GM23338 (cell line): Measurements from ENCODE around the gene GALNT9. TPM values are rescaled to one million over a fixed set of nuclear protein-coding genes. Genes with fewer than 3 reads are reported as not detected.

ENCODE experiments used
- ATAC-seq: fragments of 200-7000 bp; cut with Tn5 transposase; 3 replicates; pipeline ENCODE4 v1.9.1; 2020
- DNase-seq: peaks from one replicate; pipeline ENCODE4 v3.0.0-alpha.2; 2015; ENCODE audit warnings: low spot score
- H2AFZ ChIP-seq: fragments of 200-600 bp; sonication (generic); 2 replicates; pipeline ENCODE4 v1.8.0; 2016; ENCODE audit warnings: antibody characterized with exemption, mild to moderate bottlenecking, moderate library complexity
- H3F3A ChIP-seq: fragments of 200-600 bp; sonication (generic); replicated peaks from 2 replicates; pipeline ENCODE4 v1.8.0; 2017; ENCODE audit warnings: antibody characterized with exemption, mixed run types, low read depth
- H3K27ac ChIP-seq: fragments of 200-600 bp; sonication (generic); 2 replicates; pipeline ENCODE4 v1.6.1; 2016; ENCODE audit warnings: low read depth
- H3K27me3 ChIP-seq: fragments of 200-600 bp; sonication (generic); 2 replicates; pipeline ENCODE4 v1.8.0; 2016; ENCODE audit warnings: mild to moderate bottlenecking, mixed run types, moderate library complexity; ENCODE audit not compliant: insufficient read depth
- H3K36me3 ChIP-seq: fragments of 200-600 bp; sonication (generic); 2 replicates; pipeline ENCODE4 v1.8.0; 2016; ENCODE audit warnings: mild to moderate bottlenecking; ENCODE audit not compliant: insufficient read depth
- H3K4me1 ChIP-seq: fragments of 200-600 bp; sonication (generic); 2 replicates; pipeline ENCODE4 v1.8.0; 2016; ENCODE audit warnings: mild to moderate bottlenecking, moderate library complexity; ENCODE audit not compliant: insufficient read depth
- H3K4me2 ChIP-seq: fragments of 200-600 bp; sonication (generic); 2 replicates; pipeline ENCODE4 v1.7.1; 2017; ENCODE audit warnings: mixed run types
- H3K4me3 ChIP-seq: fragments of 200-600 bp; sonication (generic); 2 replicates; pipeline ENCODE4 v1.6.1; 2016; ENCODE audit warnings: mixed run types
- H3K79me2 ChIP-seq: fragments of 200-600 bp; sonication (generic); replicated peaks from 2 replicates; pipeline ENCODE4 v1.8.0; 2017; ENCODE audit warnings: mild to moderate bottlenecking; ENCODE audit not compliant: insufficient read depth
- H3K9me2 ChIP-seq: fragments of 200-600 bp; sonication (generic); 2 replicates; pipeline ENCODE4 v1.8.0; 2017; ENCODE audit not compliant: insufficient read depth
- H4K20me1 ChIP-seq: fragments of 200-600 bp; sonication (generic); replicated peaks from 2 replicates; pipeline ENCODE4 v1.8.0; 2017; ENCODE audit warnings: mild to moderate bottlenecking; ENCODE audit not compliant: insufficient read depth
- H3K27ac Mint-ChIP-seq: 2 replicates; pipeline ENCODE4 v1.8.0; 2020; ENCODE audit warnings: inconsistent platforms, mild to moderate bottlenecking, moderate library complexity, mixed read lengths
- H3K27me3 Mint-ChIP-seq: 3 replicates; pipeline ENCODE4 v1.8.0; 2022; ENCODE audit warnings: low read depth, mild to moderate bottlenecking, moderate library complexity, mixed read lengths, inconsistent platforms; ENCODE audit not compliant: insufficient read depth, poor library complexity
- H3K36me3 Mint-ChIP-seq: 3 replicates; pipeline ENCODE4 v1.8.0; 2021; ENCODE audit warnings: low read depth, mild to moderate bottlenecking, inconsistent platforms, moderate library complexity, mixed read lengths
- H3K4me1 Mint-ChIP-seq: 3 replicates; pipeline ENCODE4 v1.8.0; 2020; ENCODE audit warnings: mild to moderate bottlenecking, inconsistent platforms, mixed read lengths
- H3K4me3 Mint-ChIP-seq: 3 replicates; pipeline ENCODE4 v1.8.0; 2021; ENCODE audit warnings: moderate library complexity, mild to moderate bottlenecking, inconsistent platforms, mixed read lengths
- H3K9me3 Mint-ChIP-seq: 3 replicates; pipeline ENCODE4 v1.8.0; 2020; ENCODE audit warnings: moderate library complexity, mild to moderate bottlenecking, inconsistent platforms, mixed read lengths
- ETS1 ChIP-seq: IDR thresholded peaks from 2 replicates; pipeline ENCODE4 v1.6.1; 2016; ENCODE audit warnings: antibody characterized with exemption
- STAT1 ChIP-seq: IDR thresholded peaks from one replicate; pipeline ENCODE4 v1.6.1; 2016; ENCODE audit warnings: antibody characterized with exemption; ENCODE audit not compliant: unreplicated experiment
- ZNF114 ChIP-seq: fragments of 250-450 bp; sonication (Bioruptor Pico); IDR thresholded peaks from 2 replicates; pipeline ENCODE4 v1.5.0; 2020; ENCODE audit warnings: mild to moderate bottlenecking, moderate library complexity
- ZNF462 ChIP-seq: fragments of 250-450 bp; sonication (Bioruptor Pico); IDR thresholded peaks from 2 replicates; pipeline ENCODE4 v1.5.0; 2020; ENCODE audit warnings: mild to moderate bottlenecking, moderate library complexity
- polyA plus RNA-seq: library from polyadenylated mRNA; unstranded; fragments of >200 nt; fragmentation: Nextera tagmentation; extraction: Ambion mirVana; gene quantifications from 2 replicates; pipeline ENCODE4 v1.2.1, GENCODE V29; 2016
- total RNA-seq: library from RNA; depleted of rRNA; stranded (reverse); fragments of >200 nt; shearing (Covaris generic); gene quantifications from 2 replicates; pipeline ENCODE4 v1.2.3, GENCODE V29; 2014

The GALNT9 gene
- total and polyA plus RNA-seq, 2 experiments from 2014 or later, result 0.81 to 2.5 TPM

GRCh38 chr12:132295101-132295526 lies 34.3 kb downstream of the GALNT9 start:
- DNase-seq (no peak), ATAC-seq (no peak)
- H3K4me2 ChIP-seq, result no peak overlapping the region
- H3K27me3 Mint-ChIP-seq, result peaks cover 15% of the 10 kb centered on the region
- no peaks in the 10 kb centered on the region for H4K20me1 ChIP-seq
- H2AFZ ChIP-seq, result no peak overlapping the region
- no peak for TF ChIP-seq ZNF114
- TF ChIP-seq STAT1, result no peak
- no peaks in the 10 kb centered on the region for H3K4me1 ChIP-seq
- no peak overlapping the region for H3K4me3 ChIP-seq
- H3K4me1 Mint-ChIP-seq, result no peaks in the 10 kb centered on the region
- no peak overlapping the region for H3K27ac ChIP-seq
- H3K79me2 ChIP-seq, result no peaks in the 10 kb centered on the region
- H3K9me3 Mint-ChIP-seq, result peaks cover 7% of the 10 kb centered on the region
- no peak overlapping the region for H3K27ac Mint-ChIP-seq
- H3K36me3 ChIP-seq, result no peaks in the 10 kb centered on the region
- no peak overlapping the region for H3K4me3 Mint-ChIP-seq
- 0 out of 2 replicates have a peak, but pooled peaks cover 10% of the 10 kb centered on the region for H3K27me3 ChIP-seq
- no peaks in the 10 kb centered on the region for H3K9me2 ChIP-seq
- no peaks in the 10 kb centered on the region for H3F3A ChIP-seq
- 0 out of 3 replicates have a peak, but pooled peaks cover 2% of the 10 kb centered on the region for H3K36me3 Mint-ChIP-seq

- no peak overlapping the region for H2AFZ ChIP-seq
These were observed 35.0 kb downstream of the GALNT9 start for GRCh38 chr12:132294121-132295034.

More at GRCh38 chr12:132294121-132295034, 35.0 kb downstream of the GALNT9 start:
- H3K4me2 ChIP-seq, result no peak overlapping the region
- Mint-ChIP-seq H3K27ac (no peak overlapping the region), H3K4me3 (no peak overlapping the region), H3K27me3 (peaks cover 19% of the 10 kb centered on the region), H3K9me3 (peaks cover 10% of the 10 kb centered on the region), H3K36me3 (0 out of 3 replicates have a peak, but pooled peaks cover 2% of the 10 kb centered on the region), H3K4me1 (peaks cover 4% of the 10 kb centered on the region)
- H3K9me2 ChIP-seq, result no peaks in the 10 kb centered on the region
- no peak for DNase-seq
- H3K79me2 ChIP-seq, result no peaks in the 10 kb centered on the region
- H3K4me1 ChIP-seq, result no peaks in the 10 kb centered on the region
- ATAC-seq, result no peak
- H3K4me3 ChIP-seq, result no peak overlapping the region
- H3F3A ChIP-seq, result no peaks in the 10 kb centered on the region
- H3K27ac ChIP-seq, result no peak overlapping the region
- H3K36me3 ChIP-seq, result no peaks in the 10 kb centered on the region
- no peak for TF ChIP-seq ZNF462 (CRISPR knock-in tag)
- TF ChIP-seq ETS1, result no peak
- H4K20me1 ChIP-seq, result no peaks in the 10 kb centered on the region
- 0 out of 2 replicates have a peak, but pooled peaks cover 10% of the 10 kb centered on the region for H3K27me3 ChIP-seq
